GM20000 (cell line): ENCODE measurements around the gene EXOSC5.
"Not testable (repeated sequence)": the region's sequence is repeated elsewhere in the genome, so short reads cannot be mapped to it uniquely, and the experiment has no call there.

Experiments
- DNase-seq: peaks from one replicate; pipeline ENCODE4 v3.0.0; 2012; ENCODE audit warnings: low spot score
- TF ChIP-seq, protein P1 (sequence below): IDR thresholded peaks from 2 replicates; pipeline ENCODE4 v1.5.1; 2012; ENCODE audit warnings: mild to moderate bottlenecking, control low read depth; ENCODE audit errors: extremely low read depth, missing control alignments

The EXOSC5 gene

DNA sequence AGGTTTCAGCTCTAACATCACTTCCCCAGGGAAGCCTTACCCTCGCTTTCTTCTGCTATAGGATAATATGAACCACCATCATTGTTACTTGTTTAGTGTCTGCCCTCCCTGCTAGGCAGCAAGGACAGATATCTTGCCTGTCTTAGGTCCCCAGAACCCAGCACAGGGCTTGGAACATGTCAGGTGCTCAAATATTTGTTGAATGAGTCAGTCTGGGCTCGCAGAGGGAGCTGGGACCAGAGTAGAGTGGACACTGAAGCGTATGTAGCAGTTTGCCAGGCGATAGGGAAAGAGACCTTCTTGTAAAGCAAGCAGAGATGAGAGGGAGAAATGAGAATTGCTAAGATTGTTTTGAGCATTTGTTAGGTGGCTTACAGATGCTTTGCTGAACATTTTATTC lies 12.1 kb upstream of the EXOSC5 start:
- TF ChIP-seq, protein P1, sequence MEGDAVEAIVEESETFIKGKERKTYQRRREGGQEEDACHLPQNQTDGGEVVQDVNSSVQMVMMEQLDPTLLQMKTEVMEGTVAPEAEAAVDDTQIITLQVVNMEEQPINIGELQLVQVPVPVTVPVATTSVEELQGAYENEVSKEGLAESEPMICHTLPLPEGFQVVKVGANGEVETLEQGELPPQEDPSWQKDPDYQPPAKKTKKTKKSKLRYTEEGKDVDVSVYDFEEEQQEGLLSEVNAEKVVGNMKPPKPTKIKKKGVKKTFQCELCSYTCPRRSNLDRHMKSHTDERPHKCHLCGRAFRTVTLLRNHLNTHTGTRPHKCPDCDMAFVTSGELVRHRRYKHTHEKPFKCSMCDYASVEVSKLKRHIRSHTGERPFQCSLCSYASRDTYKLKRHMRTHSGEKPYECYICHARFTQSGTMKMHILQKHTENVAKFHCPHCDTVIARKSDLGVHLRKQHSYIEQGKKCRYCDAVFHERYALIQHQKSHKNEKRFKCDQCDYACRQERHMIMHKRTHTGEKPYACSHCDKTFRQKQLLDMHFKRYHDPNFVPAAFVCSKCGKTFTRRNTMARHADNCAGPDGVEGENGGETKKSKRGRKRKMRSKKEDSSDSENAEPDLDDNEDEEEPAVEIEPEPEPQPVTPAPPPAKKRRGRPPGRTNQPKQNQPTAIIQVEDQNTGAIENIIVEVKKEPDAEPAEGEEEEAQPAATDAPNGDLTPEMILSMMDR: no peak
- no peak for DNase-seq

DNA sequence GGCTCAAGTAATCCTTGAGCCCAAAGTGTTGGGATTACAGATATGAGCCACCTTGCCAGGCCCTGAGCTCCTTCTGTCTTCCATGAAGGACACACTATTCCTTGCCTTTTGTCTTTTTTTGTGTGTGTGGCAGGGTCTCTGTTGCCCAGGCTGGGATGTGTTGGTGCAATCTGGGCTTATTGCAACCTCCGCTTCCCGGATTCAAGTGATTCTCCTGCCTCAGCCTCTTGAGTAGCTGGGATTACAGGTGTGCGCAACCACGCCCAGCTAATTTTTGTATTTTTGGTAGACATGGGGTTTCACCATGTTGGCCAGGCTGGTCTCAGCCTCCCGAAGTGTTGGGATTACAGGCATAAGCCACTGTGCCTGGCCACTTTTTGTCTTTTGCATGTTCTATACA lies 11.7 kb upstream of the EXOSC5 start:
- DNase-seq: not testable (repeated sequence)

DNA sequence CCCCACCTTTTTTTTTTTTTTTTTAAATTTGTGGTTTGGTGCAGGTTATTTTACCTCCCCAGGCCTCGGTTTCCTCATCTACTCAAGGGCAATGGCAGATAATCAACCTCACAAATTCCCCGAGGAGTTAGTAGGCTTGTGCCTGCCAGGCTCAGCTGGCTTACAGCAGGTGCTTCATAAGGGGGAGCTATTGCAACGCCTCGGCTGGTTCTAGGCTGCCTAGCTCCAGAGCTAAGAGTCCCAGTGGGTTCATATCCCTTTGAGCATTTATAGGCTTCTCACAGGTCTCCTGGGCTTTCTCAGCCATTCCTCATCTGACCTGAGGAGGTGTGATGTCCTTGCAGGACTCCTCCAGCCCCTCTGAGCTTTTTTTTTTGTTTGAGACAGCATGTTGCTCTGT lies 11.1 kb upstream of the EXOSC5 start:
- TF ChIP-seq, protein P1: no peak
- no peak for DNase-seq

DNA sequence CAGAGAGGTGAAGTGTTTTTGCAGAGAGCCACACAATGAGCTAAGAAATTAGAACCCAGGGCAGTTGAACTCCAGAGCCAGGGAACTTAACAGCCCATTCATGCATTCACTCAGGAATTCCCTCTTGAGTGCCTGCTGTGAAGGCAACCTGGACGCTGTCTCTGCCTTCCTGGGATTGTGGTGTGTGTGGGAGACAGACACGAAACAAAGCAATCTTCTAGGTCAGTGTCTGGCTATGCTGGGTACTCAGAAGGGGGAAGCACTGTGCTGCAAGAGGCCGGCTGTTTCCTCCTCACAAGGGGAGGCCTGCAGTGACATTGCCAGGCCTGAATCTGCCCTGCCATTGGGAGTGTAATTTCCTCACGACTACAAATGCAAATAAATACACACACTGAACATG lies 10.1 kb upstream of the EXOSC5 start:
- TF ChIP-seq, protein P1: no peak
- no peak for DNase-seq

DNA sequence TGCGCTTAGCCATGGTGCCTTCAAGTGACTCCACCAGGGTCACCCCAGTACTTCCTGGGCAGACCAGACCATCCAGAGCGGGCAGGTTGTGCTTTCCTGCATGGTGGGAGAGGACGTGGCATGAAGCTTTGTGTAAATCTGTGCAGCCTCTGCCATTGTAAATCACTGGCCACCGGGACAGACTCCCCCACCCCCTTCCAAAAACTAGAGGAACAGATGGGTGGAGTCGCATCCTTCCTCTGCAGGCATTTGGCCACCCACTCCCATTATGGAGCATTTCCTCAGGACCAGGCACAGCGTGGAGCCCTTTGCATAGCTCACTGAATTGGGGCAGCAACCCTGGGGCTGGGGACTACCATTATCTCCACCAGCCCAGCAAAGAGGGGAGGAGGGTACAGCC lies 8.6 kb upstream of the EXOSC5 start:
- TF ChIP-seq, protein P1: no peak
- DNase-seq: no peak

DNA sequence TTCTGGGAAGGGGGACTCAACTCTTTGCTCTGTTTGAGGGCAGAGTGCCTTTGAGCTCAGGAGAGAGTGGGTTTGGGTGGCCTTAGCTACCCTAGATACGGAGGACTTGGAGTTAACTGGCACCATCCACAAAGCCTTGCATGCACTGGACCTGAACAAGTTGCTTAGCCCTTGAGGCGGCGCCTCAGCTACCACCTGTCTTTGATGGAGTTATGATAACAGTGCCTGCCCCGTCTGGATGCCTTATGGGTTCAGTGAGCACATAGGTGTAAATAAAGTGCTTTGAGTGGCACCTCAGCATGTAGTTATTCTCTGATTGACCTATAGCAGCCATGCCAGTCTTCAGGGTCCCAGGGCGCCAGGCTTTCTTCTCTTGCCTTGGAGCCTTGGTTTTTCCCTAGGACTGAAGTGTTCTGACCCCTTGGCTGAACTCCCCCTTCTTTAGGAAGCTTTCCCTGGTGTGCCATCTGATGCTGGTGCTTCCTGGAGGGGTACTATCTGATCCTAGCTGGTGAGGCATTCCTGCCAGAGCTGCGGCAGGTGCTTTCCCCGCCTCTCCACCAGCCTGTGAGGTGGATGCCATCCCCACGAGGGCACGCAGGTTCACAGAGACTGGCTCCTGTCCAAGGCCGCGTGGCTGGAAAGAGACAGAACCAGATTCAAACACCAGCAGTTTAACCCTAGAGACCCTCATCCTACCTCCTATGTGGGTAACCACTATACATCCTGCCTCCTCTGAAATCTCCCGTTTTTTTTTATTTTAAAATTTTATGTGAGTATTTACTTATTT lies 6.2 kb upstream of the EXOSC5 start:
- TF ChIP-seq, protein P1: no peak
- no peak for DNase-seq

DNA sequence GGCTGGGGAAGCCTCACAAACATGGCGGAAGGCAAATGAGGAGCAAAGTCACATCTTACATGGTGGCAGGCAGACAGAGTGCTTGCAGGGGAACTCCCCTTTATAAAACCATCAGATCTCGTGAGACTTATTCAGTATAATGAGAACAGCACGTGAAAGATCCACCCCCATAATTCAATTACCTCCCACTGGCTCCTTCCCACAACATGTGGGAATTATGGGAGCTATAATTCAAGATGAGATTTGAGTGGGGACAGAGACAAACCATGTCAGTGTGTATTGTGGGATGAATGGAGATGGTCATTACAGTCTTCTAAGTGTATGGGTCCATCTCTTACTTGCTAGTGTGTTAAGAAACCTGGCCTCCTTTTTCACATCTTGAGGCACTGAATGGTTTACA lies 4.9 kb upstream of the EXOSC5 start:
- no peak for DNase-seq

More for the DNA sequence above, 4.9 kb upstream of the EXOSC5 start:
- TF ChIP-seq, protein P1: no peak
